Right cardiac atrium (tissue), 5 donors: ENCODE data around the gene KREMEN2. TPM values are rescaled to one million over a fixed set of nuclear protein-coding genes. Genes with fewer than 3 reads are reported as not detected.
A peak's percentile ranks its signal among the peaks of the same experiment; 100 is the strongest.
"Not testable (repeated sequence)": the region's sequence is repeated elsewhere in the genome, so short reads cannot be mapped to it uniquely, and the experiment has no call there.

Experiments used
- ATAC-seq, 2 donors: fragments of 200-7000 bp; cut with Tn5 transposase; one replicate each; pipeline versions ENCODE4 v1.8.0 to v1.9.1; 2020; ENCODE audit warnings: moderate library complexity in 2 of 2, mild to moderate bottlenecking in 1 of 2
- DNase-seq, 3 donors: peaks; one replicate each; pipeline ENCODE4 v3.0.0-alpha.2; 2020
- H3K27ac ChIP-seq: one replicate; pipeline ENCODE4 v1.5.1; 2013; ENCODE audit warnings: mild to moderate bottlenecking, low read length, control low read depth, moderate library complexity
- H3K27me3 ChIP-seq: one replicate; pipeline ENCODE4 v1.6.1; 2013; ENCODE audit not compliant: control insufficient read depth, insufficient read depth
- H3K4me1 ChIP-seq: one replicate; pipeline ENCODE4 v1.6.1; 2013; ENCODE audit warnings: low read length; ENCODE audit not compliant: control insufficient read depth, insufficient read depth
- H3K4me3 ChIP-seq: one replicate; pipeline ENCODE4 v1.5.1; 2013; ENCODE audit warnings: low read length, control low read depth
- H3K9me3 ChIP-seq: one replicate; pipeline ENCODE4 v1.6.1; 2013; ENCODE audit warnings: low read length; ENCODE audit not compliant: control insufficient read depth
- WGBS: extraction: QIAGEN DNeasy Blood & Tissue Kit; methylation state at CpG from one replicate; pipeline ENCODE4 v1.1.7; 2013; 5-methylcytosine and 5-hydroxymethylcytosine counted together
- intact Hi-C, 4 donors: fragments of 100-400 bp; cut with DNase I; formaldehyde crosslinking; loops; one replicate each; pipeline versions ENCODE4 v1.11.0 to v1.14.0; 2022 to 2023
- long read RNA-seq, 4 donors: library from polyadenylated mRNA; unstranded; transcript quantifications; one replicate each; pipeline ENCODE4 v2.0.0, GENCODE V29; 2020 to 2021
- polyA plus RNA-seq: library from polyadenylated mRNA; stranded (reverse); fragments of 200-250 nt; gene quantifications from one replicate; pipeline ENCODE4 v1.2.3, GENCODE V29; 2013
- total RNA-seq, 4 donors: library from RNA; stranded (reverse); fragmentation: NEBNext Ultra II Directional; extraction: Animal tissue kit (Norgen Biotek cat#: 25700); gene quantifications; one replicate each; pipeline ENCODE4 v1.2.1, GENCODE V29; 2021
- donor health status: healthy with polysubstance abuse.
- donor health status: DM: no; HTN: yes; CAD: no.
- donor health status: DM: no; HTN: no; CAD: no.
- donor health status: DM: no; HTN: yes; CAD: no; lungs with severe emphysema.
- donor health status: DM: yes; HTN: yes; CAD: no.

The KREMEN2 gene
- not detected for total RNA-seq
- polyA plus RNA-seq: not detected
- long read RNA-seq, donor 1: 0 reads
- long read RNA-seq, donor 2: 0 reads
- long read RNA-seq, donor 3: 0 reads
- long read RNA-seq, donor 4: 0 reads

- intact Hi-C loops: no loop called here
- Histone ChIP-seq H3K4me1 (peaks cover 3% of the 10 kb centered on the region), H3K27me3 (no peaks in the 10 kb centered on the region), H3K4me3 (peak within 1 kb of the TSS; percentile 22), H3K27ac (no peak within 1 kb of the TSS), H3K9me3 (no peaks in the 10 kb centered on the region)
- WGBS: under 1% methylated on average over 60 of the region's 60 CpGs
- DNase-seq (peak in 2 of 3 donors; percentile 50 to 66), ATAC-seq (no peak)
These were observed at the start of gene KREMEN2 for GRCh38 chr16:2963723-2964474. Gene KREMEN2 (plus strand): TSS chr16:2964275. CDS start chr16:2964521, 246 bp downstream.

GRCh38 chr16:2915196-2915929 is 48.7 kb upstream of the KREMEN2 start:
- no peaks in the 10 kb centered on the region for H3K27me3 ChIP-seq
- intact Hi-C loops: loop anchor here in 1 of 4 donors (5.0 kb wide), 1 partner anchor 48 kb away; no protein-coding TSS in a partner anchor
- ATAC-seq (no peak), DNase-seq (peak in 1 of 3 donors; percentile 4)
- no peaks in the 10 kb centered on the region for H3K9me3 ChIP-seq
- H3K4me3 ChIP-seq: no peak overlapping the region
- WGBS: 88% methylated on average over 13 of the region's 13 CpGs
- H3K4me1 ChIP-seq: peaks cover 6% of the 10 kb centered on the region
- H3K27ac ChIP-seq: no peak overlapping the region

- WGBS: 7% methylated on average over 13 of the region's 13 CpGs
- H3K27ac ChIP-seq: peak overlapping the region; percentile 64
- no peaks in the 10 kb centered on the region for H3K9me3 ChIP-seq
- no peaks in the 10 kb centered on the region for H3K27me3 ChIP-seq
- H3K4me1 ChIP-seq: peaks cover 1% of the 10 kb centered on the region
- intact Hi-C loops: loop anchor here in 1 of 4 donors (5.0 kb wide), 1 partner anchor 52 kb away; no protein-coding TSS in a partner anchor
- ATAC-seq (peak; percentile 52 to 64), DNase-seq (peak in 2 of 3 donors; percentile 40 to 74)
- H3K4me3 ChIP-seq: no peak overlapping the region
These were observed 44.4 kb upstream of the KREMEN2 start for GRCh38 chr16:2919511-2920255.

- no peak overlapping the region for H3K27ac ChIP-seq
- WGBS: 95% methylated on average over 14 of the region's 14 CpGs
- peaks cover 1% of the 10 kb centered on the region for H3K4me1 ChIP-seq
- intact Hi-C loops: no loop called here
- no peaks in the 10 kb centered on the region for H3K27me3 ChIP-seq
- H3K9me3 ChIP-seq: no peaks in the 10 kb centered on the region
- H3K4me3 ChIP-seq: no peak overlapping the region
- ATAC-seq (no peak), DNase-seq (no peak)
These were observed 40.6 kb upstream of the KREMEN2 start for GRCh38 chr16:2923481-2923880.

- DNase-seq (peak in 1 of 3 donors; percentile 47), ATAC-seq (peak; percentile 11 to 27)
- Histone ChIP-seq H3K27me3 (no peaks in the 10 kb centered on the region), H3K27ac (no peak overlapping the region), H3K4me3 (no peak overlapping the region), H3K4me1 (no peaks in the 10 kb centered on the region), H3K9me3 (no peaks in the 10 kb centered on the region)
- WGBS: 72% methylated on average over 42 of the region's 42 CpGs
- intact Hi-C loops: loop anchor here in 1 of 4 donors (5.0 kb wide), 1 partner anchor 88 kb away; no protein-coding TSS in a partner anchor
These were observed 38.9 kb upstream of the KREMEN2 start for GRCh38 chr16:2924901-2925755.

- intact Hi-C loops: loop anchor here in 1 of 4 donors (5.0 kb wide), 1 partner anchor 89 kb away; no protein-coding TSS in a partner anchor
- Histone ChIP-seq H3K4me3 (no peak overlapping the region), H3K27me3 (no peaks in the 10 kb centered on the region), H3K27ac (no peak overlapping the region), H3K4me1 (no peaks in the 10 kb centered on the region), H3K9me3 (no peaks in the 10 kb centered on the region)
- 69% methylated on average over 9 of the region's 9 CpGs for WGBS
- no peak for ATAC-seq
- DNase-seq: peak in 1 of 3 donors; percentile 3
These were observed 38.0 kb upstream of the KREMEN2 start for GRCh38 chr16:2925951-2926649.

GRCh38 chr16:2926650-2926999 is 37.5 kb upstream of the KREMEN2 start:
- WGBS: 78% methylated on average over 5 of the region's 5 CpGs
- ATAC-seq (no peak), DNase-seq (no peak)
- intact Hi-C loops: loop anchor here in 1 of 4 donors (5.0 kb wide), 1 partner anchor 89 kb away; no protein-coding TSS in a partner anchor
- Histone ChIP-seq H3K27me3 (no peaks in the 10 kb centered on the region), H3K9me3 (no peaks in the 10 kb centered on the region), H3K4me1 (no peaks in the 10 kb centered on the region), H3K27ac (no peak overlapping the region), H3K4me3 (no peak overlapping the region)

- Histone ChIP-seq H3K27ac (no peak overlapping the region), H3K27me3 (no peaks in the 10 kb centered on the region), H3K4me1 (no peaks in the 10 kb centered on the region), H3K9me3 (no peaks in the 10 kb centered on the region), H3K4me3 (no peak overlapping the region)
- ATAC-seq (peak; percentile 85 to 89), DNase-seq (peak; percentile 91 to 96 (median 91))
- intact Hi-C loops: loop anchor here in 1 of 4 donors (5.0 kb wide), 1 partner anchor 90 kb away; no protein-coding TSS in a partner anchor
- WGBS: 6% methylated on average over 19 of the region's 19 CpGs
These were observed 36.9 kb upstream of the KREMEN2 start for GRCh38 chr16:2927010-2927646.

- not testable (repeated sequence) for ATAC-seq, H3K4me1 ChIP-seq, H3K4me3 ChIP-seq, H3K9me3 ChIP-seq, H3K27ac ChIP-seq, H3K27me3 ChIP-seq, DNase-seq
- intact Hi-C loops: loop anchor here in 1 of 4 donors (5.0 kb wide), 1 partner anchor 91 kb away; no protein-coding TSS in a partner anchor
- WGBS: 87% methylated on average over 4 of the region's 4 CpGs
These were observed 35.9 kb upstream of the KREMEN2 start for GRCh38 chr16:2928151-2928550.
